ENCODE measurements around the gene CATSPER3. TPM values are rescaled to one million over a fixed set of nuclear protein-coding genes. Genes with fewer than 3 reads are reported as not detected.

Gene CATSPER3
- total and polyA plus RNA-seq, 3 donors from 2014 or later, result 11.8 to 56.6 (median 21.7) TPM

DNA sequence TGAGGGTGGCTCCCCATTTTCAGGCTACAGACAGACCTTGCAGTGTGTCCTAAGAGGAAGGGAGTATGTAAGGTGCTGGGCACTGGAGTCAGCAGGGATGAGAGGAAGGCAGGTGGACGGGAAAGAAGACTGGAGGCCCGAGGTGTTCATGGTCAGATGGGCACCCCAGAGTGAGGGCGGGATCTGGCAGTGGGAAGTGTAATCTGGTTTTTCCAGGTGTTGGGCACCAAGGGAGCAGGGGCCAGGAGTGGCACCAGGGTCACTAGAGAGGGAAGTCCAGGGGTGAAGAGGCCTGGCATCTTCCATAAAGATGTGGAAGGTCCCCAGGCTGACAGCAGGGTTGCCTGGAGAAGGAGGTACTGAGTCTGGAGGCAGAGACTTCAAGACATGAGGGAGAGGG lies 36.7 kb downstream of the CATSPER3 start:
- Histone ChIP-seq H3K4me3 (no peak overlapping the region), H3K36me3 (ENCODE audit: low read depth, missing control alignments) (no peaks in the 10 kb centered on the region), H3K27me3 (no peaks in the 10 kb centered on the region), H3K9me3 (no peaks in the 10 kb centered on the region), H3K4me1 (no peaks in the 10 kb centered on the region), H3K27ac (no peak overlapping the region)
- TF ChIP-seq, protein P1, sequence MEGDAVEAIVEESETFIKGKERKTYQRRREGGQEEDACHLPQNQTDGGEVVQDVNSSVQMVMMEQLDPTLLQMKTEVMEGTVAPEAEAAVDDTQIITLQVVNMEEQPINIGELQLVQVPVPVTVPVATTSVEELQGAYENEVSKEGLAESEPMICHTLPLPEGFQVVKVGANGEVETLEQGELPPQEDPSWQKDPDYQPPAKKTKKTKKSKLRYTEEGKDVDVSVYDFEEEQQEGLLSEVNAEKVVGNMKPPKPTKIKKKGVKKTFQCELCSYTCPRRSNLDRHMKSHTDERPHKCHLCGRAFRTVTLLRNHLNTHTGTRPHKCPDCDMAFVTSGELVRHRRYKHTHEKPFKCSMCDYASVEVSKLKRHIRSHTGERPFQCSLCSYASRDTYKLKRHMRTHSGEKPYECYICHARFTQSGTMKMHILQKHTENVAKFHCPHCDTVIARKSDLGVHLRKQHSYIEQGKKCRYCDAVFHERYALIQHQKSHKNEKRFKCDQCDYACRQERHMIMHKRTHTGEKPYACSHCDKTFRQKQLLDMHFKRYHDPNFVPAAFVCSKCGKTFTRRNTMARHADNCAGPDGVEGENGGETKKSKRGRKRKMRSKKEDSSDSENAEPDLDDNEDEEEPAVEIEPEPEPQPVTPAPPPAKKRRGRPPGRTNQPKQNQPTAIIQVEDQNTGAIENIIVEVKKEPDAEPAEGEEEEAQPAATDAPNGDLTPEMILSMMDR (IDR thresholded peaks at IDR 0.05), result no peak
- no peak for TF ChIP-seq POLR2A (IDR thresholded peaks at IDR 0.05)
- intact Hi-C loops (cut with DNase I; ENCODE audit: low total_unique reads), result no loop called here
- 96% methylated on average over 3 of the region's 3 CpGs for WGBS, 2 donors
- DNase-seq, result no peak

DNA sequence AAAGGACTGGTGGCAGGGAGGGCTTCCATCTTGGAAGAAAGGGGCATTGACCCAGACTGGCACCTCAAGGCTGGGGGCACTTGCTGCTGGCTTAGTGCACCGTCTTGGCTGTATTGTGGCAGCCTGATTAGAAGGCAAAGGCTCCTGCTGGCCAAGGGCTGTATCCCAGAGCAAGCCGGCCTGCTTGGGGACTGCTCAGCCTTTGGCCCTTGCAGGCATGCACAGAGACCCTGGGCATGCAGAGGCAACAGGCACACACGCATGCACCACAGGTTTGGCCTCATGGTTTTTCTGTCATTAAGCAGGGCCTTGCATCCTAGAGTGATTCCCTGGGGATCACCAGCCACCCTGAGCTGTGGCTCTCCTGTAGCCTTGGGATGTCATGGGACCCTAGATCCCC lies 37.4 kb downstream of the CATSPER3 start:
- H3K27ac ChIP-seq, result no peak overlapping the region
- no peaks in the 10 kb centered on the region for H3K4me1 ChIP-seq
- no peak overlapping the region for H3K4me3 ChIP-seq
- no peak for DNase-seq
- H3K9me3 ChIP-seq, result no peaks in the 10 kb centered on the region
- TF ChIP-seq POLR2A (IDR thresholded peaks at IDR 0.05), result no peak
- TF ChIP-seq, protein P1 (IDR thresholded peaks at IDR 0.05), result no peak
- intact Hi-C loops (cut with DNase I; ENCODE audit: low total_unique reads), result no loop called here
- H3K36me3 ChIP-seq (ENCODE audit: low read depth, missing control alignments), result no peaks in the 10 kb centered on the region
- H3K27me3 ChIP-seq, result no peaks in the 10 kb centered on the region
- 67 to 80% methylated on average over 1 to 3 of the region's 3 CpGs for WGBS, 2 donors

DNA sequence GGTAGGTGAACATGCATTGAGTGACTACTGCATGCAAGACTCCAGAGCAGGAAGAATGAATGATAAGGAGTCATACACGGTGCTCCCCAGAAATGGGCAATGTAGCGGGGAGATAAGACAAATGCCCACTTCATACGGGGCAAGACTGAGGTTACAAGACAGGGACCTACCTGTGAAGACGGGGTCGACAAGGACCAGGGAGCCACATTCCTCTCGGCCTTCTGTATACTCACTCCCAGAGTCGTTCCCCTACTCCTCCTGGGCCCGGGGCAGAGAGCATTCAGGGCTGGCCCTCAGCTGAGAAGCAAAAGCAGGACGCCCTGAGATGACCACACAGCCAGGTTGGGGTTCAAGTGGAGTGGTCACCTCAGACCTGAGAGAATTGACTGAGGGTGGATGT lies 39.6 kb downstream of the CATSPER3 start:
- no peak overlapping the region for H3K4me3 ChIP-seq
- no peak for DNase-seq
- 92 to 96% methylated on average over 9 of the region's 9 CpGs for WGBS, 2 donors
- TF ChIP-seq, protein P1 (IDR thresholded peaks at IDR 0.05), result no peak
- no peak for TF ChIP-seq POLR2A (IDR thresholded peaks at IDR 0.05)
- H3K4me1 ChIP-seq, result no peaks in the 10 kb centered on the region
- no peaks in the 10 kb centered on the region for H3K9me3 ChIP-seq
- H3K27me3 ChIP-seq, result no peaks in the 10 kb centered on the region
- H3K27ac ChIP-seq, result no peak overlapping the region
- intact Hi-C loops (cut with DNase I; ENCODE audit: low total_unique reads), result no loop called here
- H3K36me3 ChIP-seq (ENCODE audit: low read depth, missing control alignments), result no peaks in the 10 kb centered on the region

DNA sequence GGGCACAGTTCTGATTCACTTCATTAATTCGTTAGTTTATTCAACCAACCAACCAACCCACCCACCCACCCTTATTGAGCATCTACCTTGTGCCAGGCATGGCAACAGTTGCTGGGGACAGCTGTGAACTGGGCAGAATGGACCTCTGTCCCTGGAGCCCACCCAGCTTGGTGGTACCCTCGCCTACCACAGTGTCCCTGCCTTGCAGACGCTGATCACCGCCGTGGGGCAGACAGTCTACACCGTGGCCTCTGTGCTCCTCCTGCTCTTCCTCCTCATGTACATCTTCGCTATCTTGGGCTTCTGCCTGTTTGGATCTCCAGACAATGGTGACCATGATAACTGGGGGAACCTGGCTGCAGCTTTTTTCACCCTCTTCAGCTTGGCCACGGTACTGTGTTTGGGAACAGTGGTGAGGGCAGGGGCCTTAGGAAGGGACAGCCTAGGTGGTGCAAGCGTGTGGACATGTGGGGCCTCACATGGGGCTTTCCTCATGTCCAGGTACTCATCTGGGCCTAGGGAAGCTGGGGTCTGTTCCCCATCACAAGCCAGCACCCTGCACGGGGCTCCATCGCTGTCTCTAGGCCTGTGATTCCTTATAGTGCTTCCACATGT lies 40.1 kb downstream of the CATSPER3 start:
- Histone ChIP-seq H3K27me3 (no peaks in the 10 kb centered on the region), H3K4me1 (no peaks in the 10 kb centered on the region), H3K9me3 (no peaks in the 10 kb centered on the region), H3K36me3 (ENCODE audit: low read depth, missing control alignments) (no peaks in the 10 kb centered on the region), H3K4me3 (no peak overlapping the region), H3K27ac (no peak overlapping the region)
- intact Hi-C loops (cut with DNase I; ENCODE audit: low total_unique reads), result no loop called here
- DNase-seq, result no peak
- 81 to 83% methylated on average over 11 of the region's 11 CpGs for WGBS, 2 donors
- TF ChIP-seq POLR2A (IDR thresholded peaks at IDR 0.05), result no peak
- TF ChIP-seq, protein P1 (IDR thresholded peaks at IDR 0.05), result no peak

DNA sequence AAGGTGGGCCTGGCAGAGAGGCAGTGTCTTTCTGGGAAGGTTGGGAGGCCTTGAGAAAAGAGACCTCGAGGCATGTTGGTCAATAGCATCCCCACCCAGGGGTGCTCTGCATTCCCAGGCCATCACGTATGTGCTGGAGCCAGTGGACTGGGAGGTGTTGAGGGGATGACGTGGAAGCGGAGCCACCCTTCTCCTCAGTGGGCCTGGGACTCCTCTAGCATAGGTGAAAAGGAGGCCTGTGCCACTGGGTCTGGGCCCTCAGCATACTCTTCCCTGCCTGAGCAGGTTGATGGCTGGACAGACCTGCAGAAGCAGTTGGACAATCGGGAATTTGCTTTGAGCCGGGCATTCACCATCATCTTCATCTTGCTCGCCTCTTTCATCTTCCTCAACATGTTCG lies 40.8 kb downstream of the CATSPER3 start:
- no peak overlapping the region for H3K4me3 ChIP-seq
- 88 to 96% methylated on average over 8 of the region's 8 CpGs for WGBS, 2 donors
- intact Hi-C loops (cut with DNase I; ENCODE audit: low total_unique reads), result no loop called here
- H3K36me3 ChIP-seq (ENCODE audit: low read depth, missing control alignments), result no peaks in the 10 kb centered on the region
- TF ChIP-seq POLR2A (IDR thresholded peaks at IDR 0.05), result no peak
- TF ChIP-seq, protein P1 (IDR thresholded peaks at IDR 0.05), result no peak
- no peaks in the 10 kb centered on the region for H3K4me1 ChIP-seq
- H3K27ac ChIP-seq, result no peak overlapping the region
- H3K9me3 ChIP-seq, result no peaks in the 10 kb centered on the region
- no peaks in the 10 kb centered on the region for H3K27me3 ChIP-seq
- DNase-seq, result no peak
